ENCODE results near the gene CASP2. TPM values are rescaled to one million over a fixed set of nuclear protein-coding genes. Genes with fewer than 3 reads are reported as not detected.

The CASP2 gene
- total and polyA plus RNA-seq, 2 of the 8 experiments (the other 6 are each of a cell fraction or from before 2014, with no cell fraction given), result 23.7 to 35.3 TPM

- TF ChIP-seq SIRT6 (IDR thresholded peaks at IDR 0.05; ENCODE audit: low read length) (no peak), USF2 (IDR thresholded peaks at IDR 0.05; ENCODE audit: low read length) (no peak), POLR2A (IDR thresholded peaks at IDR 0.05; ENCODE audit: control extremely low read depth in 1 of 2, low read depth in 2 of 2, low read length in 2 of 2) (no peak), RAD21 (IDR thresholded peaks at IDR 0.05 in 1 of 2, conservative IDR thresholded peaks at IDR 0.05 in 1 of 2; ENCODE audit: low read depth in 2 of 2, low read length in 2 of 2) (no peak), CBX5 (IDR thresholded peaks at IDR 0.05; ENCODE audit: low read depth, low read length) (no peak), TAF1 (IDR thresholded peaks at IDR 0.05; ENCODE audit: low read depth, low read length) (no peak), SP4 (IDR thresholded peaks at IDR 0.05; ENCODE audit: low read length) (no peak)
These were observed 34.8 kb downstream of the CASP2 start (continued) for GRCh38 chr7:143322760-143323633.

Measured in H1 (cell line).